Endothelial cell of umbilical vein (primary cell): ENCODE results near the gene PTPRK. TPM values are rescaled to one million over a fixed set of nuclear protein-coding genes. Genes with fewer than 3 reads are reported as not detected.

Experiments
- BruUV-seq: library from RNA; stranded (reverse); fragments of 400-500 nt; replicated peaks from 2 replicates; lab custom pipeline; 2021; lab: Mats Ljungman, UMichigan
- CTCF ChIA-PET: fragments of 300-600, 350-600 bp; sonication (Branson Sonifier 250); formaldehyde crosslinking; loops from one replicate; lab custom pipeline; 2021; ENCODE audit warnings: antibody characterized with exemption, inconsistent platforms; lab: Charles Lee
- POLR2A ChIA-PET: fragments of 300-600, 350-600 bp; sonication (Branson Sonifier 250); formaldehyde crosslinking; loops from one replicate; lab custom pipeline; 2021; ENCODE audit warnings: antibody characterized with exemption, inconsistent platforms; lab: Charles Lee
- DNase-seq: peaks from one replicate; pipeline ENCODE4 v3.0.0-alpha.2; 2011; ENCODE audit warnings: low read depth, low spot score
- FAIRE-seq: peaks from 2 replicates; lab custom pipeline; 2011; peaks lifted over from hg19 to GRCh38; lab: Jason Lieb, UNC
- H2AFZ ChIP-seq: 2 replicates; pipeline ENCODE4 v1.6.0; 2012; ENCODE audit warnings: low read depth, low read length, control low read depth, inconsistent platforms
- H3K27ac ChIP-seq: 2 replicates; pipeline ENCODE4 v1.5.1; 2011; ENCODE audit warnings: low read depth, mild to moderate bottlenecking, control low read depth, low read length, moderate library complexity; ENCODE audit not compliant: insufficient read depth
- H3K27me3 ChIP-seq, 2 experiments: 2 replicates each; pipeline versions ENCODE4 v1.6.0 to v1.6.1; 2011; ENCODE audit warnings: low read length in 2 of 2, mixed read lengths in 1 of 2; ENCODE audit not compliant: control insufficient read depth in 2 of 2, insufficient read depth in 2 of 2
- H3K36me3 ChIP-seq, 2 experiments: 2 replicates in 1 of 2; 3 replicates in 1 of 2; pipeline ENCODE4 v1.5.1; 2011; ENCODE audit warnings: low read length in 2 of 2, mild to moderate bottlenecking in 1 of 2, moderate library complexity in 1 of 2; ENCODE audit not compliant: control insufficient read depth in 2 of 2, insufficient read depth in 2 of 2; ENCODE audit errors: extremely low read depth in 1 of 2
- H3K4me1 ChIP-seq: 3 replicates; pipeline ENCODE4 v1.5.1; 2011; ENCODE audit warnings: mild to moderate bottlenecking, low read length; ENCODE audit not compliant: control insufficient read depth, insufficient read depth; ENCODE audit errors: extremely low read depth
- H3K4me2 ChIP-seq: 2 replicates; pipeline ENCODE4 v1.6.1; 2011; ENCODE audit warnings: low read length, control low read depth, mixed read lengths; ENCODE audit not compliant: insufficient read depth
- H3K4me3 ChIP-seq, 3 experiments: fragments of 200-600 bp in 1 of 3; sonication (generic), shearing (Covaris generic) in 1 of 3; replicated peaks in 1 of 3; 2 replicates each; pipeline ENCODE4 v1.5.1; 2011 to 2016; ENCODE audit warnings: control low read depth in 3 of 3, low read length in 3 of 3, mild to moderate bottlenecking in 2 of 3, inconsistent platforms in 1 of 3, low read depth in 1 of 3, moderate library complexity in 1 of 3; ENCODE audit not compliant: insufficient read depth in 1 of 3
- H3K79me2 ChIP-seq: 2 replicates; pipeline ENCODE4 v1.6.0; 2012; ENCODE audit warnings: low read length, inconsistent platforms; ENCODE audit not compliant: control insufficient read depth, insufficient read depth
- H3K9ac ChIP-seq: replicated peaks from 2 replicates; pipeline ENCODE3; 2011; ENCODE audit warnings: low read length, control low read depth; ENCODE audit not compliant: insufficient read depth; ENCODE audit errors: extremely low read depth
- H3K9me1 ChIP-seq: replicated peaks from 3 replicates; pipeline ENCODE4 v1.6.0; 2011; ENCODE audit warnings: mild to moderate bottlenecking, low read length; ENCODE audit not compliant: control insufficient read depth, insufficient read depth; ENCODE audit errors: extremely low read depth
- H3K9me3 ChIP-seq: replicated peaks from 2 replicates; pipeline ENCODE4 v1.5.1; 2012; ENCODE audit warnings: low read length, inconsistent platforms; ENCODE audit not compliant: control insufficient read depth, insufficient read depth
- H4K20me1 ChIP-seq: replicated peaks from 2 replicates; pipeline ENCODE3; 2011; ENCODE audit warnings: mild to moderate bottlenecking, low read length; ENCODE audit not compliant: control insufficient read depth, insufficient read depth; ENCODE audit errors: extremely low read depth
- CTCF ChIP-seq, 2 donors: IDR thresholded peaks; 1 replicate in 1 of 2; 2 replicates in 1 of 2; pipeline ENCODE4 v1.5.1; 2011; ENCODE audit warnings: low read length in 2 of 2, mild to moderate bottlenecking in 2 of 2, moderate library complexity in 2 of 2, control low read depth in 1 of 2, inconsistent platforms in 1 of 2, low read depth in 1 of 2; ENCODE audit not compliant: insufficient read depth in 1 of 2; ENCODE audit errors: extremely low read depth in 1 of 2
- EZH2 ChIP-seq: IDR thresholded peaks from 2 replicates; pipeline ENCODE4 v1.6.1; 2012; ENCODE audit warnings: borderline replicate concordance, low read depth, mild to moderate bottlenecking, moderate library complexity, low read length, inconsistent platforms; ENCODE audit not compliant: severe bottlenecking
- FOS ChIP-seq: IDR thresholded peaks from 2 replicates; pipeline ENCODE4 v1.6.1; 2011; ENCODE audit warnings: mild to moderate bottlenecking, low read length, moderate library complexity, borderline replicate concordance; ENCODE audit not compliant: insufficient read depth
- JUN ChIP-seq: IDR thresholded peaks from 2 replicates; pipeline ENCODE4 v1.6.1; 2011; ENCODE audit warnings: borderline replicate concordance, low read depth; ENCODE audit not compliant: insufficient read length, insufficient read depth
- MAX ChIP-seq: IDR thresholded peaks from 2 replicates; pipeline ENCODE4 v1.6.1; 2011; ENCODE audit not compliant: insufficient read depth, insufficient read length
- MYC ChIP-seq: IDR thresholded peaks from one replicate; pipeline ENCODE4 v1.6.1; 2011; ENCODE audit warnings: mild to moderate bottlenecking, low read depth, low read length
- POLR2A ChIP-seq: IDR thresholded peaks from 2 replicates; pipeline ENCODE4 v1.6.1; 2012; ENCODE audit warnings: low read depth, mild to moderate bottlenecking, control low read depth, low read length
- POLR2AphosphoS5 ChIP-seq: IDR thresholded peaks from 2 replicates; pipeline ENCODE4 v1.6.1; 2012; ENCODE audit warnings: low read depth, mild to moderate bottlenecking, control low read depth, low read length, moderate library complexity; ENCODE audit not compliant: insufficient read depth
- dilution Hi-C: fragments of 300-500 bp; cut with MboI; formaldehyde crosslinking; loops from one replicate; pipeline ENCODE4 v1.15.0; 2019; ENCODE audit warnings: low sequenced_read_pairs; ENCODE audit not compliant: extremely low pct_ligation_motif_present
- intact Hi-C: fragments of 100-400 bp; cut with micrococcal nuclease; formaldehyde crosslinking; loops from one replicate; pipeline ENCODE4 v1.10.0; 2022
- polyA plus RNA-seq, 4 experiments: library from polyadenylated mRNA; depleted of rRNA in 3 of 4; stranded (reverse) in 3 of 4; unstranded in 1 of 4; fragments of >200 nt; gene quantifications; 2 replicates each; pipeline versions ENCODE4 v1.2.1 to v1.2.3, GENCODE V29; 2011 to 2012; ENCODE audit warnings: missing spikeins in 1 of 4
- total RNA-seq: library from RNA; stranded (reverse); gene quantifications from 2 replicates; pipeline ENCODE4 v1.2.3, GENCODE V29; 2021

The PTPRK gene
- total and polyA plus RNA-seq, 2 donors (not counting 3 experiments of a cell fraction or from before 2014, with no cell fraction given), result 15.2 to 74.0 TPM

GRCh38 chr6:128295670-128296069, 224.7 kb downstream of the PTPRK start:
- H3K27ac ChIP-seq, result no peak overlapping the region
- H3K4me1 ChIP-seq, result no peaks in the 10 kb centered on the region
- H3K4me3 ChIP-seq, result no peak overlapping the region
- no peak for TF ChIP-seq POLR2AphosphoS5
- no peak for TF ChIP-seq FOS
- no peak for TF ChIP-seq MAX
- TF ChIP-seq CTCF (IDR thresholded peaks at IDR 0.05; ENCODE audit: extremely low read depth in 1 of 2, insufficient read depth in 1 of 2, low read depth in 1 of 2, low read length in 2 of 2), result no peak
- no peak for TF ChIP-seq MYC
- no peak for TF ChIP-seq POLR2A
- H3K9me1 ChIP-seq, result no peaks in the 10 kb centered on the region
- intact Hi-C loops (loop anchor here (5.0 kb wide), 1 partner anchor 222 kb away; no protein-coding TSS in a partner anchor), dilution Hi-C loops (no loop called here)
- CTCF ChIA-PET, result interaction anchor here (1.0 to 1.5 kb wide), 3 partner anchors 19 to 221 kb away, joined by 3 to 5 read pairs (median 5); no protein-coding TSS in a partner anchor
- DNase-seq, result no peak
- no TSS peak for BruUV-seq
- no peak overlapping the region for H3K4me2 ChIP-seq
- no peak for FAIRE-seq
- H4K20me1 ChIP-seq, result peaks cover 2% of the 10 kb centered on the region
- peaks cover 4% of the 10 kb centered on the region for H3K79me2 ChIP-seq
- H3K36me3 ChIP-seq, result no peaks in the 10 kb centered on the region
- POLR2A ChIA-PET, result no interaction called here
- no peaks in the 10 kb centered on the region for H3K9me3 ChIP-seq
- no peaks in the 10 kb centered on the region for H3K27me3 ChIP-seq
- H3K9ac ChIP-seq, result no peak overlapping the region
- no peak overlapping the region for H2AFZ ChIP-seq

GRCh38 chr6:128290221-128290620, 230.2 kb downstream of the PTPRK start:
- Histone ChIP-seq H3K9me1 (no peaks in the 10 kb centered on the region), H3K9me3 (no peaks in the 10 kb centered on the region), H3K27me3 (no peaks in the 10 kb centered on the region), H3K4me3 (no peak overlapping the region), H3K36me3 (no peaks in the 10 kb centered on the region), H4K20me1 (peaks cover 2% of the 10 kb centered on the region), H2AFZ (no peak overlapping the region), H3K4me2 (no peak overlapping the region), H3K4me1 (no peaks in the 10 kb centered on the region), H3K27ac (no peak overlapping the region), H3K9ac (no peak overlapping the region), H3K79me2 (no peaks in the 10 kb centered on the region)
- CTCF ChIA-PET, result no interaction called here
- dilution Hi-C loops, result no loop called here
- BruUV-seq, result no TSS peak
- TF ChIP-seq JUN (no peak), EZH2 (no peak), POLR2A (no peak)
- POLR2A ChIA-PET, result no interaction called here
- FAIRE-seq (no peak), DNase-seq (no peak)
- intact Hi-C loops, result no loop called here
